ENCODE results near the gene MACROD2.

MACROD2 gene

DNA sequence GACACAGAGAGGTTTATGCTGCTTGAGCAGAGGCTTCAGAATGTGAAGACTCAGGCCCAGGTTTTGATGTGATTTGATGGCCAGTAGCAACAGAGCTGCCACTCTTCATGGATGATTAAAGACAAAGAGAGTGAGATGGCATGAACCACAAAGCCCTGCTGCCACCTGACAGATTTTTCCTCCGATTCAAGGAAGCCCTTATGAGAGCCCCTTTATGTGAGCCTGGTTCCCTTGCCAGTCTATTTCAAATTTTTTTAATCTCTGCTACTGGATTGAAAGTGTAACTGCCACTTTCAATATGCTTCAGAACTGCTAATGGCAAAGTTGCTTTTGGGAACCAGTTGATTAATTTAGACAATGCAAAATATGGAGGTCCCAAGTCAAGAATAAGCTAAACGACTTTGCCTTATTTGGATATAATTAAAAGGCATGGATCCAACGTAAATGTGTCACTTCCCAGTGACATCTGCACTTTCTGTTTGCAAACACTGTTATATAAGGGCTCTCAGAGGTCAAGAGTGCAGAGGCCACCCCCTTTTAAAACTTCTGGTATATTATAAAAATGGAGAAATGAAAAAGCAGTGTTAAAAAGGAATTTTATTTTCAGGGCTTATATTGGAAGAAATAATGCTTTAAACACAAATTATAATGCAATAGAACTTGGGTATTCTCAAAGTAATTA lies 581.0 kb downstream of the MACROD2 start:
- TF ChIP-seq, protein P1, sequence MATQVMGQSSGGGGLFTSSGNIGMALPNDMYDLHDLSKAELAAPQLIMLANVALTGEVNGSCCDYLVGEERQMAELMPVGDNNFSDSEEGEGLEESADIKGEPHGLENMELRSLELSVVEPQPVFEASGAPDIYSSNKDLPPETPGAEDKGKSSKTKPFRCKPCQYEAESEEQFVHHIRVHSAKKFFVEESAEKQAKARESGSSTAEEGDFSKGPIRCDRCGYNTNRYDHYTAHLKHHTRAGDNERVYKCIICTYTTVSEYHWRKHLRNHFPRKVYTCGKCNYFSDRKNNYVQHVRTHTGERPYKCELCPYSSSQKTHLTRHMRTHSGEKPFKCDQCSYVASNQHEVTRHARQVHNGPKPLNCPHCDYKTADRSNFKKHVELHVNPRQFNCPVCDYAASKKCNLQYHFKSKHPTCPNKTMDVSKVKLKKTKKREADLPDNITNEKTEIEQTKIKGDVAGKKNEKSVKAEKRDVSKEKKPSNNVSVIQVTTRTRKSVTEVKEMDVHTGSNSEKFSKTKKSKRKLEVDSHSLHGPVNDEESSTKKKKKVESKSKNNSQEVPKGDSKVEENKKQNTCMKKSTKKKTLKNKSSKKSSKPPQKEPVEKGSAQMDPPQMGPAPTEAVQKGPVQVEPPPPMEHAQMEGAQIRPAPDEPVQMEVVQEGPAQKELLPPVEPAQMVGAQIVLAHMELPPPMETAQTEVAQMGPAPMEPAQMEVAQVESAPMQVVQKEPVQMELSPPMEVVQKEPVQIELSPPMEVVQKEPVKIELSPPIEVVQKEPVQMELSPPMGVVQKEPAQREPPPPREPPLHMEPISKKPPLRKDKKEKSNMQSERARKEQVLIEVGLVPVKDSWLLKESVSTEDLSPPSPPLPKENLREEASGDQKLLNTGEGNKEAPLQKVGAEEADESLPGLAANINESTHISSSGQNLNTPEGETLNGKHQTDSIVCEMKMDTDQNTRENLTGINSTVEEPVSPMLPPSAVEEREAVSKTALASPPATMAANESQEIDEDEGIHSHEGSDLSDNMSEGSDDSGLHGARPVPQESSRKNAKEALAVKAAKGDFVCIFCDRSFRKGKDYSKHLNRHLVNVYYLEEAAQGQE (IDR thresholded peaks at IDR 0.05; ENCODE audit: insufficient read depth in 1 of 2, low read depth in 2 of 2, low read length in 2 of 2), result no peak

DNA sequence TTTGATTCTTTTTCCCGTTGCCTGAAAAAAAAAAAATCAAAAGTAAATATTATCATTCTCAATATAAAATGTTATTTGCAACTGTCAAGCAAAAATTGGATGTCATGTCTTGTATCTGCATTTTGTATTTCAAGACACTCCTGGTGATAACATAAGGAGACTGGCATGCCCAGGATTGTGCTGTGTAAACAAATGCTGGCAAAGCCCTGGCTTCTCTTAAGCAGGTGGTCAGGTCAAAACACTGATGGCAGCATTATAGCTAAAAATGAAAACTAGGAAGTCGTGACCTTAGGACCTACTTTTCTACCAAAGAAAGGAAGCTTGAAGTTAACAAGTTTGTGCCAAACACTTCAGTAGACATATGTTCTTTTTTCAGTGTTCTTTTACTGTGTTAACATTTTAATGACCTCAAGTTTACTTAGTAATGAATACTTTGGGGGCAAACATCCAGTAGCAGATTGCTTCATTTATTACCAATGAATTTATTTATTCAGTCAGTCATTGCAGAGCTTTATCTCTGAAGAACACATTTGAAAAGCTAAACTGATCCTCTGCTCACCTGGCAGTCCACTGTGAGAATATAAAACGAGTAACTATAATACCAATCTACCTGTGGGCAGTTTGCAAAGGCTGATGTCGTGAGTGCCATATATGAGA lies 585.2 kb downstream of the MACROD2 start:
- no peak for TF ChIP-seq SIN3A (IDR thresholded peaks at IDR 0.05; ENCODE audit: borderline replicate concordance, insufficient read depth, low read length)
- no peak for TF ChIP-seq TAF1 (IDR thresholded peaks at IDR 0.05; ENCODE audit: borderline replicate concordance, insufficient read depth, low read length)
- TF ChIP-seq FOXP2 (optimal IDR thresholded peaks at IDR 0.05; ENCODE audit: borderline replicate concordance, extremely low read depth, extremely low read length, insufficient read depth), result no peak
- TF ChIP-seq POLR2AphosphoS5 (IDR thresholded peaks at IDR 0.05; ENCODE audit: low read depth, low read length), result no peak
- TF ChIP-seq, protein P1 (IDR thresholded peaks at IDR 0.05; ENCODE audit: insufficient read depth in 1 of 2, low read depth in 2 of 2, low read length in 2 of 2), result no peak

DNA sequence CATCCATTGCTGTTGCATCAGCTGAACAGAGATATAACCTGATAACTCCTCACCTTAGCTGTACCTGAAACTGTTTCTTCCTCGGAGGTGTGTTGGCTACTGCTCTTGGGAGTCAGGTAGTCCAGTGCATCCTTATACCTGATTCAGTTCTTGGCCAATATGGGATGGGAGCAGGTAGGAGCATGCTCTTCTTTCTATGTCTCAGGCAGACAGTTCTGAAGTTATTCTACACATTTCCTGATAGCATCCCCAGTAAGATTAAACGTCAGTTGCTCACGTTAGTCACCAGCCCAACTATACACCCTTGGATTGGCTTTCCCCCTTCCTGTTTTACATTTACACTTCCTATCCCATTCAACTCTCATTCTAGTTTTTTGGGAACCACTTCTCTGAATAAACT lies 586.4 kb downstream of the MACROD2 start:
- TF ChIP-seq, protein P1 (IDR thresholded peaks at IDR 0.05; ENCODE audit: insufficient read depth in 1 of 2, low read depth in 2 of 2, low read length in 2 of 2), result no peak
- no peak for TF ChIP-seq TAF1 (IDR thresholded peaks at IDR 0.05; ENCODE audit: borderline replicate concordance, insufficient read depth, low read length)

DNA sequence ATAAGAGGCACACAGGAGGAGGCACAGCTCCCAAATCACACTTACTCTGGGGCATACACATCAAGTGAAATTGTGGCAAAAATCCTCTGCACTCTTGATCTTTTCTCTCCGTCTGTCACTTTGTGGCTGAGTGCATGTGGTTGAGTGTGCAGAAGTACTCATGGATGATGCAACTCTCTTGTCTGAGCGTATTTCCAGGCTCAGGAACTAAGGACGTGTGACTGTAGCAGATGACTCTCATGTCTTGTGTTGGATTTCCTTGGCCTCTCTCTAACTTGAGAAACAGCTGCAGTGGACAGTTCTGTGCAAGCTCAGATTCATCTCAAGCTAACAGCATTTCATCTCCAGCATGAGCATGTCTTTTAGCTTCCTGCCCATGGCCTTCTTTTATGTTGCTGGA lies 587.5 kb downstream of the MACROD2 start:
- TF ChIP-seq TAF1 (IDR thresholded peaks at IDR 0.05; ENCODE audit: borderline replicate concordance, insufficient read depth, low read length), result no peak
- no peak for TF ChIP-seq POLR2AphosphoS5 (IDR thresholded peaks at IDR 0.05; ENCODE audit: low read depth, low read length)
- TF ChIP-seq, protein P1 (IDR thresholded peaks at IDR 0.05; ENCODE audit: insufficient read depth in 1 of 2, low read depth in 2 of 2, low read length in 2 of 2), result no peak
- TF ChIP-seq FOXP2 (optimal IDR thresholded peaks at IDR 0.05; ENCODE audit: borderline replicate concordance, extremely low read depth, extremely low read length, insufficient read depth), result no peak
- no peak for TF ChIP-seq SIN3A (IDR thresholded peaks at IDR 0.05; ENCODE audit: borderline replicate concordance, insufficient read depth, low read length)

DNA sequence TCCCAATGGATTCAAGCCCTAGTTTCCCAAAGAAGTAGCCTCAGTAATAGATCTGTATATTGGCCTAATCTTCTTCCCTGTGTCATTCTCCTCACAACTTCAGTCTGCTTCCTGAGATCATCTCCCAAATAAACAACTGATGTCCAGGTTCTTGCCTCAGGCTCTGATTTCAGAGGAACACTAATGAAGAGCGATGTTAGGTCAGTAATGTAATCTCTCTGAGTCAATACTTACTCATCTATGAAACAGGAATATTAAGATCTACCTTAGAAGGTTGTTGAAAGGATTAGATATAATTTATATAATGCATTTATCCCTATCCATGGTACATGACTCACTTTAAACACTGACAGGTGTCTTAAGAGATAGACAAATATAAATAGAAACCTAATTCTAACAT lies 588.1 kb downstream of the MACROD2 start:
- TF ChIP-seq TAF1 (IDR thresholded peaks at IDR 0.05; ENCODE audit: borderline replicate concordance, insufficient read depth, low read length), result no peak
- no peak for TF ChIP-seq POLR2AphosphoS5 (IDR thresholded peaks at IDR 0.05; ENCODE audit: low read depth, low read length)
- no peak for TF ChIP-seq SIN3A (IDR thresholded peaks at IDR 0.05; ENCODE audit: borderline replicate concordance, insufficient read depth, low read length)
- no peak for TF ChIP-seq FOXP2 (optimal IDR thresholded peaks at IDR 0.05; ENCODE audit: borderline replicate concordance, extremely low read depth, extremely low read length, insufficient read depth)
- TF ChIP-seq, protein P1 (IDR thresholded peaks at IDR 0.05; ENCODE audit: insufficient read depth in 1 of 2, low read depth in 2 of 2, low read length in 2 of 2), result no peak
